HEK293 (cell line): ENCODE results near the gene SLC16A1.
"Not testable (repeated sequence)": the region's sequence is repeated elsewhere in the genome, so short reads cannot be mapped to it uniquely, and the experiment has no call there.

Experiments used
- CTCF ChIA-PET: fragments of 350-600 bp; formaldehyde crosslinking; extraction: SDS; loops from one replicate; lab custom pipeline; 2021; ENCODE audit warnings: antibody characterized with exemption; lab: Yijun Ruan, JAX
- POLR2A ChIA-PET: fragments of 300-600 bp; formaldehyde crosslinking; extraction: SDS; loops from one replicate; lab custom pipeline; 2020; ENCODE audit warnings: antibody characterized with exemption, inconsistent platforms; lab: Yijun Ruan, JAX
- H3K27ac ChIP-seq: fragments of 200-500 bp; sonication (Bioruptor generic); 2 replicates; pipeline ENCODE4 v1.5.1; 2014; ENCODE audit warnings: low read depth, low read length, control low read depth, inconsistent platforms; ENCODE audit errors: extremely low read depth
- H3K36me3 ChIP-seq, 2 experiments: fragments of 200-500 bp in 1 of 2; sonication (Bioruptor generic) in 1 of 2; 1 replicate in 1 of 2; 2 replicates in 1 of 2; pipeline ENCODE4 v1.5.1; 2014 to 2017; ENCODE audit warnings: inconsistent platforms in 2 of 2, low read length in 2 of 2; ENCODE audit not compliant: control insufficient read depth in 2 of 2, insufficient read depth in 1 of 2
- H3K4me1 ChIP-seq: fragments of 200-500 bp; sonication (Bioruptor generic); 2 replicates; pipeline ENCODE4 v1.5.1; 2014; ENCODE audit warnings: mild to moderate bottlenecking, low read length, inconsistent platforms; ENCODE audit not compliant: control insufficient read depth, insufficient read depth
- H3K4me3 ChIP-seq: 2 replicates; pipeline ENCODE4 v1.5.1; 2011; ENCODE audit warnings: low read depth, mild to moderate bottlenecking, control low read depth, low read length, moderate library complexity
- H3K9me3 ChIP-seq: fragments of 200-500 bp; sonication (Bioruptor generic); 2 replicates; pipeline ENCODE4 v1.5.1; 2014; ENCODE audit warnings: low read depth, low read length, inconsistent platforms; ENCODE audit not compliant: control insufficient read depth, insufficient read depth
- BCL11B ChIP-seq: fragments of 450-650 bp; formaldehyde crosslinking; IDR thresholded peaks from 2 replicates; pipeline ENCODE4 v1.5.1; 2016; ENCODE audit warnings: low read depth, missing biosample characterization, missing genetic modification characterization
- HOXC10 ChIP-seq: sonication (generic); formaldehyde crosslinking; IDR thresholded peaks from 2 replicates; pipeline ENCODE4 v1.8.1; 2023; ENCODE audit warnings: mild to moderate bottlenecking, missing genetic modification reagents
- MYNN ChIP-seq: fragments of 450-650 bp; formaldehyde crosslinking; IDR thresholded peaks from 2 replicates; pipeline ENCODE4 v1.5.1; 2016; ENCODE audit warnings: missing biosample characterization, missing genetic modification characterization, borderline replicate concordance
- SETDB1 ChIP-seq: IDR thresholded peaks from one replicate; pipeline ENCODE4 v1.6.1; 2017; ENCODE audit warnings: mild to moderate bottlenecking, low read length, moderate library complexity, mixed read lengths; ENCODE audit not compliant: insufficient read length
- TCF7L2 ChIP-seq: IDR thresholded peaks from 2 replicates; pipeline ENCODE4 v1.6.1; 2011; ENCODE audit warnings: low read depth, mild to moderate bottlenecking, inconsistent platforms, low read length, moderate library complexity, borderline replicate concordance
- ZBTB8A ChIP-seq: fragments of 450-650 bp; formaldehyde crosslinking; IDR thresholded peaks from 2 replicates; pipeline ENCODE4 v1.5.1; 2016; ENCODE audit warnings: missing biosample characterization, missing genetic modification characterization
- ZNF10 ChIP-seq: fragments of 450-650 bp; formaldehyde crosslinking; IDR thresholded peaks from 2 replicates; pipeline ENCODE4 v1.5.1; 2017; ENCODE audit warnings: missing biosample characterization, missing genetic modification characterization
- ZNF121 ChIP-seq: fragments of 450-650 bp; formaldehyde crosslinking; IDR thresholded peaks from 2 replicates; pipeline ENCODE4 v1.5.1; 2016; ENCODE audit warnings: missing biosample characterization, missing genetic modification characterization
- ZNF221 ChIP-seq: fragments of 450-650 bp; formaldehyde crosslinking; IDR thresholded peaks from 2 replicates; pipeline ENCODE4 v1.5.1; 2017; ENCODE audit warnings: missing biosample characterization, missing genetic modification characterization, borderline replicate concordance
- ZNF350 ChIP-seq: fragments of 450-650 bp; formaldehyde crosslinking; IDR thresholded peaks from 2 replicates; pipeline ENCODE4 v1.5.0; 2017; ENCODE audit warnings: missing biosample characterization, mild to moderate bottlenecking, missing genetic modification characterization
- ZNF549 ChIP-seq: fragments of 450-650 bp; IDR thresholded peaks from 2 replicates; pipeline ENCODE4 v1.5.1; 2018; ENCODE audit warnings: missing biosample characterization, missing genetic modification characterization, mild to moderate bottlenecking, inconsistent platforms, moderate library complexity
- ZNF585B ChIP-seq: fragments of 450-650 bp; formaldehyde crosslinking; IDR thresholded peaks from 2 replicates; pipeline ENCODE4 v1.5.1; 2016; ENCODE audit warnings: missing biosample characterization, missing genetic modification characterization
- TF ChIP-seq, protein P1 (sequence below): fragments of 450-650 bp; formaldehyde crosslinking; IDR thresholded peaks from 2 replicates; pipeline ENCODE4 v1.5.1; 2017; ENCODE audit warnings: missing biosample characterization, missing genetic modification characterization
- TF ChIP-seq, protein P2 (sequence below): fragments of 450-650 bp; formaldehyde crosslinking; IDR thresholded peaks from 2 replicates; pipeline ENCODE4 v1.5.1; 2016; ENCODE audit warnings: missing biosample characterization, missing genetic modification characterization, borderline replicate concordance
- TF ChIP-seq, protein P3 (sequence below): fragments of 450-650 bp; formaldehyde crosslinking; IDR thresholded peaks from 2 replicates; pipeline ENCODE4 v1.5.1; 2016; ENCODE audit warnings: missing biosample characterization, missing genetic modification characterization

Gene SLC16A1

DNA sequence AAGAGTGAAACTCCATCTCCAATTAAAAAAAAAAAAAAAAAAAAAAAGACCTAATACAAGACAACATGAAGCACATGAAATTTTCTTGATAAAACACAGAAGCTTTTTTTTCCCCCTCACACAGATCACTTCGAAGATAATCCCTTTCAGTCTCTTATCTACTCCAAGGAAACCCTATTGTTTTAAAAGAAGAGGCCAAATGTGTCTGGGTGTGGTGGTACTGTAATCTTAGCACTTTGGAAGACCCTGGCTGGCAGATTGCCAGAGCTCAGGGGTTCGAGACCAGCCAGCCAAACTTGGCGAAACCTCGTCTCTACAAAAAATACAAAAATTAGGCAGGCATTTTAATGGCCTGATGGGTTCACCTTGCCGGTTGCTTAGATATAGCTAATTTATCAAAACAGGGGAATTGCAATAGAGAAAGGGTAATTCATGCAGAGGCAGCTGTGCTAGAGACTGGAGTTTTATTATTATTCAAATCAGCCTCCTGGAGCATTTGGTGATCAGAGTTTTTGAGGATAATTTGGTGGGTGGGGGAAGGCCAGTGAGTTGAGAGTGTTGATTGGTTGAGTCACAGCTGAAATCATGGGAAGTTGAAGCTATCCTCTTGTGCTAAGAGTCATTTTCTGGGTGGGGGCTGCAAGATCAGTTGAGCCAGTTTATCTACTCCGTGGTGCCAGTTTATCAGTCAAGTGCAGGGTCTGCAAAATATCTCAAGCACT, 62.5 kb downstream of the SLC16A1 start:
- Histone ChIP-seq H3K4me3 (no peak overlapping the region), H3K9me3 (no peaks in the 10 kb centered on the region), H3K4me1 (no peaks in the 10 kb centered on the region), H3K27ac (no peak overlapping the region), H3K36me3 (no peaks in the 10 kb centered on the region)
- TF ChIP-seq ZBTB8A: no peak
- no peak for TF ChIP-seq MYNN
- TF ChIP-seq ZNF10 (tag by site-specific recombination): no peak
- TF ChIP-seq SETDB1: peak; percentile 85
- POLR2A ChIA-PET: interaction anchor here (0.6 kb wide), 1 partner anchor 166 kb away, joined by 3 read pairs; no protein-coding TSS in a partner anchor
- CTCF ChIA-PET: interaction anchor here (0.7 kb wide), 1 partner anchor 85 kb away, joined by 3 read pairs; no protein-coding TSS in a partner anchor

DNA sequence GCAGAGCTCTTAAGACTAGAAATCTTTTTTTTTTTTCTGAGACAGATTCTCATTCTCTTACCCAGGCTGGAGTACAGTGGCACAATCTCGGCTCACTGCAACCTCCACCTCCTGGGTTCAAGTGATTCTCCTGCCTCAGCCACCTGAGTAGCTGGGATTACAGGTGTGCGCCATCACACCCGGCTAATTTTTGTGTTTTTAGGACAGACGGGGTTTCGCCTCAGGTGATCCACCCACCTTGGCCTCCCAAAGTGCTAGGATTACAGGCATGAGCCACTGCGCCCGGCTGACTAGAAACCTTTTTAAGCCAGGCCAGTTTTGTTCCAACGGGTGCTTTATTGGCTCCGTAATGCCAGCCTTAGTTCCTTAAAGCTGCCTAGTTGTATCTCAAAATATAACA, 66.1 kb downstream of the SLC16A1 start:
- CTCF ChIA-PET: interaction anchor here (1.0 to 2.2 kb wide), 4 partner anchors 10 to 174 kb away, joined by 3 to 7 read pairs (median 5); no protein-coding TSS in a partner anchor
- POLR2A ChIA-PET, H3K4me3 ChIP-seq, H3K9me3 ChIP-seq, H3K4me1 ChIP-seq, H3K36me3 ChIP-seq, H3K27ac ChIP-seq: not testable (repeated sequence)

DNA sequence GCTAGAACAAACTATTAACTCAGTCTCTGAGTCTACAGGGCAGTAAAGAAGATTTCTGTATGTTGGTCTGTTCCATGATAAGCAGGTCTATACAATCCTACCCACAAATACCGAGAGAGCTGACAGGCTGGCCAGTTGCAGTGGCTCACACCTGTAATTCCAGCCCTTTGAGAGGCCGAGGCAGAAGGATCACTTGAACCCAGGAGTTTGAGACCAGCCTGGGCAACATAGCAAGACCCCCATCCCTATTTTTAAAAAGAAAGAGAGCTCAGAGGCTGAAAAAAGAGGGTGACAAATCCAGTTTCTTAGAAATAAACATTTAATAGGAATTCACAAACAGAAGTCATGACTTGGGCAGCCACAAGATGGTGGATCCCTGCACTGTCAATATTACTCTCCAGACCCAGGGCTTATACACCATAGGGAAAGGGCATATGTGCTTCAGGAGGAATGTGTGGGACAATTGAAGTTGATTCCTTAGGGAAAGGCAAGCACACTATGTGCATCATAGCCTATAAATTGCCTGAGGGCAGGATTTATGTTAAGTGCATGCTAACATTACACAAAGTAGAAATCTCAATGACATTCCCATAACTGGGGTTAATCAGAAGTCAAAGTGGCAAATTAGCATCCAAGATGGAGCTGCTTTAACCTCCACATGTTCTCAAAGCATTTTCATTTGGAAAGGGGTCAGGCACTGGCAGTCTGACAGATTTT, 66.8 kb downstream of the SLC16A1 start:
- H3K27ac ChIP-seq: no peak overlapping the region
- H3K4me3 ChIP-seq: no peak overlapping the region
- TF ChIP-seq ZNF549 (tag by site-specific recombination): peak; percentile 78; the same call in 1 of the 2 replicates
- TF ChIP-seq, protein P1, sequence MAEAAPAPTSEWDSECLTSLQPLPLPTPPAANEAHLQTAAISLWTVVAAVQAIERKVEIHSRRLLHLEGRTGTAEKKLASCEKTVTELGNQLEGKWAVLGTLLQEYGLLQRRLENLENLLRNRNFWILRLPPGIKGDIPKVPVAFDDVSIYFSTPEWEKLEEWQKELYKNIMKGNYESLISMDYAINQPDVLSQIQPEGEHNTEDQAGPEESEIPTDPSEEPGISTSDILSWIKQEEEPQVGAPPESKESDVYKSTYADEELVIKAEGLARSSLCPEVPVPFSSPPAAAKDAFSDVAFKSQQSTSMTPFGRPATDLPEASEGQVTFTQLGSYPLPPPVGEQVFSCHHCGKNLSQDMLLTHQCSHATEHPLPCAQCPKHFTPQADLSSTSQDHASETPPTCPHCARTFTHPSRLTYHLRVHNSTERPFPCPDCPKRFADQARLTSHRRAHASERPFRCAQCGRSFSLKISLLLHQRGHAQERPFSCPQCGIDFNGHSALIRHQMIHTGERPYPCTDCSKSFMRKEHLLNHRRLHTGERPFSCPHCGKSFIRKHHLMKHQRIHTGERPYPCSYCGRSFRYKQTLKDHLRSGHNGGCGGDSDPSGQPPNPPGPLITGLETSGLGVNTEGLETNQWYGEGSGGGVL (tag by site-specific recombination): no peak
- TF ChIP-seq ZNF121 (tag by site-specific recombination): peak; percentile 47; the same call in 1 of the 2 replicates
- TF ChIP-seq BCL11B: no peak
- no peak for TF ChIP-seq ZNF585B (tag by site-specific recombination)
- no peaks in the 10 kb centered on the region for H3K36me3 ChIP-seq
- ChIA-PET POLR2A (no interaction called here), CTCF (interaction anchor here (0.8 to 2.2 kb wide), 3 partner anchors 9 to 170 kb away, joined by 3 to 7 read pairs (median 6); no protein-coding TSS in a partner anchor)
- H3K9me3 ChIP-seq: no peaks in the 10 kb centered on the region
- H3K4me1 ChIP-seq: no peaks in the 10 kb centered on the region

DNA sequence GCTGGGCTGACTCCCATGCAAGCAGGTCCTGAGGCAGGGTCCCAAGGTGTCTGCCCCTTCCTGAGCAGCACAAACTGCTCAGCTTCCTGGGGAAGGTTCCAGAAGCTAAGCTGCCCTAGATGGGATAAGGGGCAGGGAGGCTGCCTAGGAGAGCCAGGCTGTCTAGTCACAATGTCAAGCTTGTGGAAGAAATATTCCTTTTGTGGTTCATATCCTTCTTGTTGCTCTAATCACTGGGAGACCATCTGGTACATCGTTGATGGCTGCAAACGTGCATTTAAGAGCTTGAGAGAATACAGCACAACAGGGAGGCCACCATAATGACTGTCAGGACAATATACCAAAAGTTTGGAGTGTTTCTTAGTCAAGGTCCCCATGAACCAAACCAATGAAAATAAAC, 67.4 kb downstream of the SLC16A1 start:
- H3K9me3 ChIP-seq: no peaks in the 10 kb centered on the region
- H3K4me3 ChIP-seq: no peak overlapping the region
- H3K4me1 ChIP-seq: no peaks in the 10 kb centered on the region
- no peak overlapping the region for H3K27ac ChIP-seq
- ChIA-PET CTCF (interaction anchor here (0.8 to 2.2 kb wide), 2 partner anchors 9 to 169 kb away, joined by 3 to 7 read pairs; no protein-coding TSS in a partner anchor), POLR2A (no interaction called here)
- no peaks in the 10 kb centered on the region for H3K36me3 ChIP-seq
- TF ChIP-seq ZNF10 (tag by site-specific recombination): no peak
- TF ChIP-seq ZNF221 (tag by site-specific recombination): no peak
- TF ChIP-seq, protein P2, sequence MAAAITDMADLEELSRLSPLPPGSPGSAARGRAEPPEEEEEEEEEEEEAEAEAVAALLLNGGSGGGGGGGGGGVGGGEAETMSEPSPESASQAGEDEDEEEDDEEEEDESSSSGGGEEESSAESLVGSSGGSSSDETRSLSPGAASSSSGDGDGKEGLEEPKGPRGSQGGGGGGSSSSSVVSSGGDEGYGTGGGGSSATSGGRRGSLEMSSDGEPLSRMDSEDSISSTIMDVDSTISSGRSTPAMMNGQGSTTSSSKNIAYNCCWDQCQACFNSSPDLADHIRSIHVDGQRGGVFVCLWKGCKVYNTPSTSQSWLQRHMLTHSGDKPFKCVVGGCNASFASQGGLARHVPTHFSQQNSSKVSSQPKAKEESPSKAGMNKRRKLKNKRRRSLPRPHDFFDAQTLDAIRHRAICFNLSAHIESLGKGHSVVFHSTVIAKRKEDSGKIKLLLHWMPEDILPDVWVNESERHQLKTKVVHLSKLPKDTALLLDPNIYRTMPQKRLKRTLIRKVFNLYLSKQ (tag by site-specific recombination): no peak
- TF ChIP-seq HOXC10: no peak
- TF ChIP-seq BCL11B: no peak
- TF ChIP-seq TCF7L2: no peak
- no peak for TF ChIP-seq ZNF350 (tag by site-specific recombination)
- TF ChIP-seq, protein P3, sequence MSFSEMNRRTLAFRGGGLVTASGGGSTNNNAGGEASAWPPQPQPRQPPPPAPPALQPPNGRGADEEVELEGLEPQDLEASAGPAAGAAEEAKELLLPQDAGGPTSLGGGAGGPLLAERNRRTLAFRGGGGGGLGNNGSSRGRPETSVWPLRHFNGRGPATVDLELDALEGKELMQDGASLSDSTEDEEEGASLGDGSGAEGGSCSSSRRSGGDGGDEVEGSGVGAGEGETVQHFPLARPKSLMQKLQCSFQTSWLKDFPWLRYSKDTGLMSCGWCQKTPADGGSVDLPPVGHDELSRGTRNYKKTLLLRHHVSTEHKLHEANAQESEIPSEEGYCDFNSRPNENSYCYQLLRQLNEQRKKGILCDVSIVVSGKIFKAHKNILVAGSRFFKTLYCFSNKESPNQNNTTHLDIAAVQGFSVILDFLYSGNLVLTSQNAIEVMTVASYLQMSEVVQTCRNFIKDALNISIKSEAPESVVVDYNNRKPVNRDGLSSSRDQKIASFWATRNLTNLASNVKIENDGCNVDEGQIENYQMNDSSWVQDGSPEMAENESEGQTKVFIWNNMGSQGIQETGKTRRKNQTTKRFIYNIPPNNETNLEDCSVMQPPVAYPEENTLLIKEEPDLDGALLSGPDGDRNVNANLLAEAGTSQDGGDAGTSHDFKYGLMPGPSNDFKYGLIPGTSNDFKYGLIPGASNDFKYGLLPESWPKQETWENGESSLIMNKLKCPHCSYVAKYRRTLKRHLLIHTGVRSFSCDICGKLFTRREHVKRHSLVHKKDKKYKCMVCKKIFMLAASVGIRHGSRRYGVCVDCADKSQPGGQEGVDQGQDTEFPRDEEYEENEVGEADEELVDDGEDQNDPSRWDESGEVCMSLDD: no peak
